Stomach smooth muscle (tissue), 2 donors: ENCODE results near the gene KBTBD3.

ENCODE experiments used
- H3K27ac ChIP-seq: one replicate; pipeline ENCODE4 v1.7.0; 2013; ENCODE audit warnings: mild to moderate bottlenecking, low read length, inconsistent platforms
- H3K27me3 ChIP-seq, 2 donors: one replicate each; pipeline ENCODE4 v1.7.0; 2013; ENCODE audit warnings: low read length in 2 of 2; ENCODE audit not compliant: insufficient read depth in 2 of 2, control insufficient read depth in 1 of 2
- H3K36me3 ChIP-seq, 2 donors: one replicate each; pipeline ENCODE4 v1.7.0; 2013; ENCODE audit warnings: low read length in 2 of 2; ENCODE audit not compliant: control insufficient read depth in 2 of 2, insufficient read depth in 2 of 2
- H3K4me1 ChIP-seq: one replicate; pipeline ENCODE4 v1.7.0; 2013; ENCODE audit warnings: low read length; ENCODE audit not compliant: control insufficient read depth, insufficient read depth
- H3K4me3 ChIP-seq, 2 donors: one replicate each; pipeline ENCODE4 v1.7.0; 2013; ENCODE audit warnings: low read length in 2 of 2
- H3K9ac ChIP-seq, 2 donors: one replicate each; pipeline ENCODE4 v1.7.0; 2013; ENCODE audit warnings: low read length in 2 of 2, mild to moderate bottlenecking in 1 of 2
- H3K9me3 ChIP-seq, 2 donors: one replicate each; pipeline ENCODE4 v1.7.0; 2013; ENCODE audit warnings: low read length in 2 of 2; ENCODE audit not compliant: control insufficient read depth in 2 of 2
- donor health status: healthy.
- donor health status: Pancreatic carcinoma.

The KBTBD3 gene

GRCh38 chr11:106086850-106087249, 9.7 kb upstream of the KBTBD3 start:
- Histone ChIP-seq H3K9ac (no peak overlapping the region), H3K4me1 (no peaks in the 10 kb centered on the region), H3K9me3 (no peaks in the 10 kb centered on the region), H3K27ac (no peak overlapping the region), H3K27me3 (no peaks in the 10 kb centered on the region), H3K4me3 (no peak overlapping the region), H3K36me3 (peaks cover 1 to 7% of the 10 kb centered on the region in 2 donors)

GRCh38 chr11:106086135-106086534, 9.0 kb upstream of the KBTBD3 start:
- no peaks in the 10 kb centered on the region for H3K9me3 ChIP-seq
- H3K27me3 ChIP-seq, result no peaks in the 10 kb centered on the region
- peaks cover 0 to 9% of the 10 kb centered on the region in 2 donors for H3K36me3 ChIP-seq
- no peaks in the 10 kb centered on the region for H3K4me1 ChIP-seq
- no peak overlapping the region for H3K9ac ChIP-seq
- no peak overlapping the region for H3K27ac ChIP-seq
- no peak overlapping the region for H3K4me3 ChIP-seq

- no peaks in the 10 kb centered on the region for H3K9me3 ChIP-seq
- H3K4me1 ChIP-seq, result peaks cover 3% of the 10 kb centered on the region
- H3K27ac ChIP-seq, result no peak overlapping the region
- no peaks in the 10 kb centered on the region for H3K27me3 ChIP-seq
- H3K9ac ChIP-seq, result no peak overlapping the region
- no peak overlapping the region for H3K4me3 ChIP-seq
- peaks cover 4 to 21% of the 10 kb centered on the region in 2 donors for H3K36me3 ChIP-seq
Observed at GRCh38 chr11:106082096-106082495, 4.9 kb upstream of the KBTBD3 start.

GRCh38 chr11:106077609-106078455, 685 bp upstream of the KBTBD3 start, which contains the start of gene AASDHPPT:
TSS of gene AASDHPPT (plus strand) at chr11:106077662. CDS start at chr11:106077711, 49 bp downstream.
- peaks cover 7% of the 10 kb centered on the region for H3K4me1 ChIP-seq
- no peaks in the 10 kb centered on the region for H3K27me3 ChIP-seq
- H3K9me3 ChIP-seq, result no peaks in the 10 kb centered on the region
- H3K9ac ChIP-seq, result peak within 1 kb of the TSS; percentile 91 to 97
- H3K36me3 ChIP-seq, result peaks cover 4 to 21% of the 10 kb centered on the region in 2 donors
- H3K27ac ChIP-seq, result peak within 1 kb of the TSS; percentile 91
- peak within 1 kb of the TSS; percentile 97 to 99 for H3K4me3 ChIP-seq

GRCh38 chr11:106076171-106076918, 802 bp downstream of the KBTBD3 start:
- peaks cover 4 to 14% of the 10 kb centered on the region in 2 donors for H3K36me3 ChIP-seq
- no peaks in the 10 kb centered on the region for H3K9me3 ChIP-seq
- H3K4me1 ChIP-seq, result peaks cover 7% of the 10 kb centered on the region
- H3K4me3 ChIP-seq, result peak overlapping the region; percentile 97 to 99
- H3K27me3 ChIP-seq, result no peaks in the 10 kb centered on the region
- H3K27ac ChIP-seq, result peak overlapping the region; percentile 83
- H3K9ac ChIP-seq, result peak overlapping the region; percentile 89 to 93

GRCh38 chr11:106072804-106073203, 4.3 kb downstream of the KBTBD3 start:
- Histone ChIP-seq H3K27me3 (no peaks in the 10 kb centered on the region), H3K4me1 (peaks cover 5% of the 10 kb centered on the region), H3K4me3 (no peak overlapping the region), H3K9ac (no peak overlapping the region), H3K9me3 (no peaks in the 10 kb centered on the region), H3K27ac (no peak overlapping the region), H3K36me3 (peaks cover 0 to 4% of the 10 kb centered on the region in 2 donors)

GRCh38 chr11:106070606-106071005, 6.5 kb downstream of the KBTBD3 start:
- no peak overlapping the region for H3K27ac ChIP-seq
- H3K9me3 ChIP-seq, result no peaks in the 10 kb centered on the region
- peaks cover 0 to 4% of the 10 kb centered on the region in 2 donors for H3K36me3 ChIP-seq
- no peaks in the 10 kb centered on the region for H3K27me3 ChIP-seq
- H3K9ac ChIP-seq, result no peak overlapping the region
- H3K4me3 ChIP-seq, result no peak overlapping the region
- H3K4me1 ChIP-seq, result no peaks in the 10 kb centered on the region

- H3K27ac ChIP-seq, result no peak overlapping the region
- no peaks in the 10 kb centered on the region for H3K9me3 ChIP-seq
- no peaks in the 10 kb centered on the region for H3K36me3 ChIP-seq
- H3K4me1 ChIP-seq, result no peaks in the 10 kb centered on the region
- no peak overlapping the region for H3K4me3 ChIP-seq
- no peak overlapping the region for H3K9ac ChIP-seq
- no peaks in the 10 kb centered on the region for H3K27me3 ChIP-seq
Observed at GRCh38 chr11:106063009-106063408, 14.1 kb downstream of the KBTBD3 start.

GRCh38 chr11:106061954-106062949, 14.9 kb downstream of the KBTBD3 start:
- Histone ChIP-seq H3K36me3 (no peaks in the 10 kb centered on the region), H3K4me3 (no peak overlapping the region), H3K9me3 (no peaks in the 10 kb centered on the region), H3K9ac (no peak overlapping the region), H3K4me1 (no peaks in the 10 kb centered on the region), H3K27ac (no peak overlapping the region), H3K27me3 (no peaks in the 10 kb centered on the region)

GRCh38 chr11:106061249-106061784, 15.8 kb downstream of the KBTBD3 start:
- H3K9ac ChIP-seq, result no peak overlapping the region
- no peak overlapping the region for H3K4me3 ChIP-seq
- H3K9me3 ChIP-seq, result no peaks in the 10 kb centered on the region
- H3K4me1 ChIP-seq, result no peaks in the 10 kb centered on the region
- H3K36me3 ChIP-seq, result no peaks in the 10 kb centered on the region
- H3K27me3 ChIP-seq, result no peaks in the 10 kb centered on the region
- H3K27ac ChIP-seq, result no peak overlapping the region
